OCI-LY3 (cell line): ENCODE measurements around the gene ST6GAL1.

ENCODE experiments used
- H2AFZ ChIP-seq: fragments of 200-600, 300-600 bp; shearing (Covaris generic); 2 replicates; pipeline ENCODE4 v1.6.0; 2014; ENCODE audit warnings: antibody characterized with exemption, low read depth, low read length
- H3K27ac ChIP-seq: fragments of 200-600, 300-600 bp; sonication (generic); 2 replicates; pipeline ENCODE4 v1.5.1; 2014; ENCODE audit warnings: mild to moderate bottlenecking, low read length, moderate library complexity, mixed read lengths
- H3K27me3 ChIP-seq: fragments of 200-600, 300-600 bp; sonication (generic); 2 replicates; pipeline ENCODE4 v1.6.1; 2014; ENCODE audit warnings: low read depth, low read length, mixed read lengths
- H3K36me3 ChIP-seq: fragments of 200-600, 300-600 bp; sonication (generic); replicated peaks from 2 replicates; pipeline ENCODE3; 2014; ENCODE audit warnings: low read depth, low read length, mixed read lengths
- H3K4me1 ChIP-seq: fragments of 300-600, 200-600 bp; sonication (generic); 2 replicates; pipeline ENCODE4 v1.6.1; 2014; ENCODE audit warnings: low read length, mixed read lengths
- H3K4me2 ChIP-seq: fragments of 200-600, 300-600 bp; sonication (generic); 2 replicates; pipeline ENCODE4 v1.6.1; 2014; ENCODE audit warnings: low read length, mixed read lengths
- H3K4me3 ChIP-seq: fragments of 300-600, 200-600 bp; sonication (generic); 2 replicates; pipeline ENCODE4 v1.5.1; 2014; ENCODE audit warnings: antibody characterized with exemption, mild to moderate bottlenecking, low read length, moderate library complexity
- H3K79me2 ChIP-seq: fragments of 300-600, 200-600 bp; shearing (Covaris generic); 2 replicates; pipeline ENCODE4 v1.6.1; 2014; ENCODE audit warnings: mild to moderate bottlenecking, low read length, mixed read lengths
- H3K9ac ChIP-seq: fragments of 300-600, 200-600 bp; shearing (Covaris generic); 2 replicates; pipeline ENCODE4 v1.6.0; 2014; ENCODE audit warnings: mild to moderate bottlenecking, low read length, moderate library complexity
- H3K9me3 ChIP-seq: fragments of 200-600, 300-600 bp; shearing (Covaris generic); 2 replicates; pipeline ENCODE4 v1.6.1; 2014; ENCODE audit warnings: low read length, mixed read lengths; ENCODE audit not compliant: insufficient read depth
- H4K20me1 ChIP-seq: fragments of 200-600, 300-600 bp; sonication (generic); 2 replicates; pipeline ENCODE4 v1.6.1; 2016; ENCODE audit warnings: low read length, mixed read lengths; ENCODE audit not compliant: insufficient read depth
- CTCF ChIP-seq: fragments of 200-600, 300-600 bp; sonication (generic); IDR thresholded peaks from 2 replicates; pipeline ENCODE4 v1.5.1; 2014; ENCODE audit warnings: antibody characterized with exemption, low read length, low read depth
- EZH2phosphoT487 ChIP-seq: fragments of 200-600 bp; shearing (Covaris generic); IDR thresholded peaks from 2 replicates; pipeline ENCODE4 v1.6.1; 2018; ENCODE audit warnings: antibody characterized with exemption, mixed run types, low read depth

The ST6GAL1 gene

GRCh38 chr3:186931532-186932280, 1.4 kb downstream of the ST6GAL1 start:
- H3K27ac ChIP-seq, result peak overlapping the region; percentile 58
- peaks cover 63% of the 10 kb centered on the region for H3K79me2 ChIP-seq
- TF ChIP-seq CTCF (no peak), EZH2phosphoT487 (no peak)

GRCh38 chr3:186932281-186933181, 2.2 kb downstream of the ST6GAL1 start:
- Histone ChIP-seq H3K36me3 (peaks cover 42% of the 10 kb centered on the region), H3K27ac (no peak overlapping the region), H3K79me2 (peaks cover 71% of the 10 kb centered on the region), H3K4me3 (peak overlapping the region; percentile 100), H3K27me3 (no peaks in the 10 kb centered on the region), H3K4me1 (peaks cover 12% of the 10 kb centered on the region), H3K4me2 (peak overlapping the region; percentile 94), H3K9ac (peak overlapping the region; percentile 94), H3K9me3 (no peaks in the 10 kb centered on the region), H4K20me1 (peaks cover 55% of the 10 kb centered on the region), H2AFZ (no peak overlapping the region)
- TF ChIP-seq CTCF (no peak), EZH2phosphoT487 (no peak)

More at GRCh38 chr3:186931532-186932280, 1.4 kb downstream of the ST6GAL1 start:
- H3K36me3 ChIP-seq, result peaks cover 36% of the 10 kb centered on the region
- H3K4me2 ChIP-seq, result peak overlapping the region; percentile 94
- no peaks in the 10 kb centered on the region for H3K27me3 ChIP-seq
- H3K9me3 ChIP-seq, result no peaks in the 10 kb centered on the region
- H3K9ac ChIP-seq, result peak overlapping the region; percentile 94
- peaks cover 48% of the 10 kb centered on the region for H4K20me1 ChIP-seq
- peak overlapping the region; percentile 100 for H3K4me3 ChIP-seq
- no peak overlapping the region for H2AFZ ChIP-seq
- peaks cover 12% of the 10 kb centered on the region for H3K4me1 ChIP-seq

GRCh38 chr3:186933816-186934215, 3.5 kb downstream of the ST6GAL1 start:
- Histone ChIP-seq H3K27ac (no peak overlapping the region), H3K9me3 (no peaks in the 10 kb centered on the region), H3K27me3 (no peaks in the 10 kb centered on the region), H4K20me1 (peaks cover 67% of the 10 kb centered on the region), H3K4me3 (no peak overlapping the region), H2AFZ (no peak overlapping the region), H3K4me2 (no peak overlapping the region), H3K79me2 (peaks cover 83% of the 10 kb centered on the region), H3K4me1 (peaks cover 12% of the 10 kb centered on the region), H3K9ac (no peak overlapping the region), H3K36me3 (peaks cover 43% of the 10 kb centered on the region)
- TF ChIP-seq EZH2phosphoT487 (no peak), CTCF (no peak)

- Histone ChIP-seq H3K4me1 (peaks cover 7% of the 10 kb centered on the region), H3K27me3 (no peaks in the 10 kb centered on the region), H3K9me3 (no peaks in the 10 kb centered on the region), H2AFZ (no peak overlapping the region), H3K27ac (no peak overlapping the region), H3K79me2 (peaks cover 96% of the 10 kb centered on the region), H3K9ac (no peak overlapping the region), H3K36me3 (peaks cover 43% of the 10 kb centered on the region), H3K4me2 (no peak overlapping the region), H3K4me3 (no peak overlapping the region), H4K20me1 (peaks cover 78% of the 10 kb centered on the region)
- TF ChIP-seq EZH2phosphoT487 (no peak), CTCF (no peak)
Measured at GRCh38 chr3:186935133-186935532, 4.8 kb downstream of the ST6GAL1 start.
